ENCODE measurements around the gene SETBP1.
A peak's percentile ranks its signal among the peaks of the same experiment; 100 is the strongest.
"Not testable (repeated sequence)": the region's sequence is repeated elsewhere in the genome, so short reads cannot be mapped to it uniquely, and the experiment has no call there.

SETBP1 gene

DNA sequence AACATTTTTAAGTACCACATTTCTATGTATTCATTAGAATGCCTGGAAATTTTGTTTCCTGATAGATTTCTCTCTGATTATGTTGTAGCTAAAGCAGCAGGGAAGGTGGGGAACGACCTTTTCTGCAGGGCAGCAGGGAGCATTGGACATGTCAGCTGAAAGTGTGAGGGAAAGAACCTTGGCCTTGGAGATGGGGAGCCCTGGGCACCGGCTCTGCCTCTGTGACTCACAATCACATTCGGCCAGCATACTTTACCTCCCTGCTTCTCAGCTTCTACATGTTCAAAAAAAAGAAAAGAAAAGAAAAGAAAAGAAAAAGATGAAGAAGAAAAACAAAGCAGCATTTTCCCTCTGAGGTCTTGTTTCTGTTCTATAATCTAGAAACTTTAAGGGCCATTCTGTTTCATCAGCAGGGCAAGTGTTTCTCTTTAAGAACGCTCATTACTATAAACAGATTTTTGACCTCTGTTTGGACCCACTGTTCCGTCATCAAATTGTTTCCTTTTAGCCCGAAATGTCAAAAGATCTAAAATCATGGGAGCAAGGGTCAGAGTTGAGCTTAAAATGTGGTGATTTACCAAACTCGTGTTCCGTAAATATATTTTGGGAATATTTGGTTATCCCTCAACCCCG is 27.9 kb downstream of the SETBP1 start:
- no peak for DNase-seq

DNA sequence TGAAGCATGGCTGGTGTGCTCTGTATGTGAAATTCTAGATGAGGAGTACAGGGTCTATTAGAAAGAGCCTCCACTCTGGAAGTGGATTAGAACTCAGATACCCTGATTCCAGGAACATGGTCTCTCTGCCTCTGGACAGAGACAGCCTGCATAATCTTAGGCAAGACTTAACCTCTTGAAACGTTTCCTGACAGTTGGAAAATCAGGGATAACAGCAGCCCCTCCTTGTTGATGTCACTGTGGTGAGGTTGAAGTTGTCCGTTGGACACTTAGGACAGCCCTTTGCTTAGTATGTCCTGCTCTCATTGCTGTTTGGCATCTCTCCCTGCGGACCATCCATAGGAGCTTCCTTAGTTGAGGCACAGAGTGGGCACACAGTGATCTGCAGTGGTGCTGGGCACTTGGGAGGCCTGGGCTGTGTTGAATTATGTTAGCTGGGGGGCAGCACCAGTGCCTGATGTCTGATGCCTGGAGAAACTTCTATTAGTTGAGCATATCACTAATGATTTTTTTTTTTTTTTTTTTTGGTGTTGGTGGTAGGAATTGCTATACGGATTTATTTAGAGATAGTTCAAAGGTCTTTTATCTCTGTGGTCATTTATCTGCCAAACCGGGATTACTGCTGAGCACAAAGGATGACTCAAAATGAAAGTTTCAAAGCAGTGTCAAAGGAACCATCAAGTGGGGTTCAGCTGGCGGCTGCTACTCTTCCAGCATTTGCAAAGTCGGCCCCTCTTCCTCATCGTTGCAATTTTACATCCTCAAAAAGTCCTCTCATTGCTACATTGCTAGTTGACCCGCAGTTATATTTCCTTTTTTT is 28.8 kb downstream of the SETBP1 start:
- DNase-seq = no peak

DNA sequence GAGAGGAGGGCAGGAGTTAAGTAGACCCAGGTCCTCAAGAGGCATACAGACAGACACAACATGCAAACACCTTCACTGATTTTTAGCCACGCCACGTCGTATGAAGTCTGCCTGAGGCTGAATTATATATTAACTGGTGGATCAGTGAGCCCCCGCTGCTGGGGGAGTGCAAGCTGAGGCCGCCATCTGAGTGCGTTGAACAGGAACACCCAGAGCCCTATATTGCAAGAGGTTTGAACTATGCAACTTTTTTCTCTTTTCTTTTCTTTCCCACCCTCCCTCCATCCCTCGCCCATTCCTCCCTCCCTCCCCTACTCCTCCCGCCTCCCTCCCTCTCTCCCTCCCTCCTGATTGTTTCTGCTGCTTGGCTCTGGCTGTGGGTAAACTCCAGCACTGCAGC is 30.2 kb downstream of the SETBP1 start:
- no peak for DNase-seq

DNA sequence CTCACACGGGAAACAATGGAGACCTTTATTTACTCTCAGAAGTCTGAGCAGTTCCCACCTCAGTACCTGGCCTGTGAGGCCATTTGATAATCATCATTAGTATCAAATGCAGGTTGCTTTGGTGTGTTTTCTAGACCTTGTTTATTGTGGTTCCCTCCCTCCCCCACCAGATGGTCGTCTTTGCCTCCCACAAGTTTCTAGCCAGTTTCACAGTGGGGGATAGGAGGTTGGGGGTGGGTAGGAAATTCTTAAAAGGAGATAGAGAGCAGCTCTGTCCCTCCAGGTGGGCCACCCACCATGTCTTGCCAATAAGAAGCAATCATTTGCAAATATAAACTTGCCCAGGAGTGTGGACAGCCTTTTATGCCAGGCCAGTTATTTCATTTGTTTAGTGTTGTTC is 31.3 kb downstream of the SETBP1 start:
- DNase-seq = no peak

DNA sequence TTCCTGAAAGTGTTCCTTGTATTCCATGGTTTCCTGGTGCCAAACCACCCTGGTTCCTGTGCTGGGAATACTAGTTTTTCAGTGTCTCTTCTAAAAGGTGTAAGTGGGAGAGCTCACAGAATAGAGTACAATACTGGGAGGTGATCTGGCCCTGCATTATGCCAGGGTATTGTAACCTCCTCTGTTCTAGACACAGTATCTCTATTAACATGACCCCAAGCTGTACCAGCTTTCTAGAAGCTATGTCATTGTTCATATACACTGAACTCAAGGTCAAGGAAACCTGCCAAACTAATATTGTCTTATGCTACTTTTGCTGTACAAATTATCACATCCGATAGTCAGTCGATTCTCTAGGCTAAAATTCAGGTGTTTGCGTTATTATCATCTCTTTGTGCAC is 32.7 kb downstream of the SETBP1 start:
- DNase-seq = no peak

DNA sequence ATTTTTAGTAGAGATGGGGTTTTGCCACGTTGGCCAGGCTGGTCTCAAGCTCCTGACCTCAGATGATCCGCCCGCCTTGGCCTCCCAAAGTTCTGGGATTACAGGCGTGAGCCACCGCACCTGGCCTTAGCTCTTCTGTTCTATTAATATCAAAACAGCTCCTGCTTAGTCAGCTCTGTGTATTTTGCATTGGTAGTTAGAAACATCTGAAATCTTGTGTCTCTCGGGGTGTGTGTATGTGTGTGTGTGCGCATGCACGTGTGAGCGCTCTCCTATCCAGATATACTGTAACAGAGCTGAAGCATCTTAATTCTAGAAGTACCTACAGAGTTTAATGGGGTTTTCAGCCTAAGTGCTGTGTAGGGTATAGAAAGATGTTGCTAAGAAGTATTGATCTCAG is 33.7 kb downstream of the SETBP1 start:
- no peak for DNase-seq

DNA sequence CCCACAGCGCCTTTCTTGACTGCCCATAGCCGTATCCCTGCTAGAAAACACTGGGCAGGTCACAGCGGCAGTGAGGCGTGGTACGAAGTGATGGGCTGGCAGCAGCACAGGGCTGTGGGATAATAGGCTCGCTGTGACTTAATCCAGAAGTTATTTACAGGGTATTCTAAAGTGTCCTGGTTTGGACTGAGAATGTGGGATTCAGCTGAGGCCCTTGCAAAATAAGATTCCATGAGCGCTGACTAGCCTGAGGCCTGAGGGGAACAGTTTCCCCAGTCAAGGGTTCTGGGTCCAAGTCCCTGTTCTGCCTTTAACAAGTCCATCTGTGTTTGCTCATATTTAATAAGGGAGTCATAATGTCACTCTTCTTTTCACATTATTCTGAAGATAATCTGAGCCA is 34.6 kb downstream of the SETBP1 start:
- DNase-seq = no peak

DNA sequence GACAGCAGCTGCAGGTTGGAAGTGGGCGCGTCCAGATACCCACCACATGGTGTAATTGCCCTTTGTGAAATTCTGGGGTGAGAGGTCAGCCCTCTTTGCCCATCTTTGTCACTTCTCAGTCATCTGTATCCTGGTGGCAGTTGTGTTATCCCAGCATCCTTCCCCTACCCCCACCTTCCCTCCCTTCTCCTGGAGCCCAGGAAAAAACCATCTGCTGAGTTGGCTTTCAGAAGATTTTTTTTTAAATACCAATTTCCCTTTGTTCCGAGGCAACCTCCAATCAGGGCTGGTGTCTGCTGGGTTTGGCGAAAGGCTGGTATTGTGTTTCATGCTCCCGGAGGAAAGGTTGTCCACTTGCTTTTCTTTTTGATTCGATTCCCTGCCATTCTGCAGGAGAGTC is 35.2 kb downstream of the SETBP1 start:
- DNase-seq = no peak

DNA sequence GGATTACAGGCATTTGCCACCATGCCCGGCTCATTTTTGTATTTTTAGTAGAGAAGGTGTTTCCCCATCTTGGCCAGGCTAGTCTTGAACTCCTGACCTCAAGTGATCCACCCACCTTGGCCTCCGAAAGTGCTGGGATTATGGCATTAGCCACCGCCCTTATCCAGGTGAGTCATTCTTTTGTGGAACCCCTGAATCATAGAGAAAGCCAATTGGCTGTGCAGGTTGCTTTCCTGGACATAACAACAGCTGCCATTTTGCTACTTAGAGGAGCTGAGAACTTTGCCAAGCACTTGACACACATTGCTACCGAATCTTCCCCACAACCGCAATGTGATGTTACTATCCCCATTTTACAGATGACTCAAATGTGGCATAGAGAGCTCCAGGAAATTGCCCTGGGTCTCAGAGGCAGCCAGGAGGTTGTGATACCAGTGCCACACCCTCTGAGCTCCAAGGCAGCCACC is 36.0 kb downstream of the SETBP1 start:
- DNase-seq = no peak

DNA sequence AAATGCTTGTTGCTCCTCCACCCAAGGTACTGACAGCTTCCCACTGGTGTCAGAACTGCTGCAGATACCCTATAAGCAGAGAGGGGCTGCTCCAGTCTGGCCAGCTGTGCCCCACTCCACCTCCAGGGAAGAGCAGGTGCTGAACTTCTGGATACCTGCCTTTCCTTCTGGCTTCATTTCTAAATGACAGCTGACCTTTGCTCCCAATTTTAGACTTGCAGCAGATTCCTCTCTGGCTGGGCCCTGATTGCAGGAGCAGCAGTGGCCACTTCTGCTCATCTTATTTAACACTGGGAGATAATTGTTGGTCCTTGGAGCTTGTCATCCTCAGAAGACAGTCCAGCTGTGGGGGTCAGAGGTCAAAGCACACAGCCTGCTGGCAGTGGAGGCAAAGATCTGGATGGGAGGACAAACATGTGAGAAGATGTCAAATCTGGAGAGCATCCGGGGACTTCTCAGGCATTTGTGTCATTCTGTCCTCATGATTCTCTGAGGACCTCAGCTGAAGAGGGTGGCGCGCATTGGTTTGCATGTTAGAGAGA is 38.9 kb downstream of the SETBP1 start:
- DNase-seq = no peak

DNA sequence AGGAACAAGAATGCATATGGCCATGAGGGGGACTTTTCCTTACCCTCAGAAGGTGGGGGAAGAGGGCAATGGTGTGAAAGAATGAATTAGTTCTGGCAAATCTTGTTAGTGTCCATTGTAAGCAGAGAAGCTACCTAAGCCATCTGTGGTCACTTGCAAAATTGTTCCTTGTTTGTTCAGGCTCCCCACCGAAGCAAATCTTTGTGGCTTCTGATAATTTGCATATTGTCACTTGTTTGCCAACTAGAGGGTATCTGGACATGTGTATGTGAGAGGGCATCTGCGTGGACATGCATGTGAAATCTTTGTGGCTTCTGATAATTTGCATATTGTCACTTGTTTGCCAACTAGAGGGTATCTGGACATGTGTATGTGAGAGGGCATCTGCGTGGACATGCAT is 41.1 kb downstream of the SETBP1 start:
- DNase-seq = not testable (repeated sequence)

DNA sequence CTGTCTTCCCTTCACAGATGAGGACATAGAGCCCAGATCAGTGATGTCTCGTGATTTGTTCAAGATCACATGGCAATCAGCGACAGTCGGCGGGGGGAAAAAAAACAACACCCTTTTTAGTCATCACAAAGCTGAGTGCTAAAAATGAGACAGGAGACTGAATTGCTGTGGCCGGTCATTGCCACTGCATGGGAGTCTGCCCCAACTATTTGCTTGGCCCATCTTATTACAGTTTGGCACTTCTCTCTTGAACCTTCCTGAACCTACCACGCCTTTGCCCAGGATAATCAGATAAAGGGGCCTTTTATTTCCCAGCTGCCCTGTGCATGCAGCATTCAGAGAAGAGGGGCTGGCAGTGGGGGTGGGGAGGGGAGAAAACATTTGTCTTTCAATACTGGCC is 42.7 kb downstream of the SETBP1 start:
- DNase-seq = no peak

DNA sequence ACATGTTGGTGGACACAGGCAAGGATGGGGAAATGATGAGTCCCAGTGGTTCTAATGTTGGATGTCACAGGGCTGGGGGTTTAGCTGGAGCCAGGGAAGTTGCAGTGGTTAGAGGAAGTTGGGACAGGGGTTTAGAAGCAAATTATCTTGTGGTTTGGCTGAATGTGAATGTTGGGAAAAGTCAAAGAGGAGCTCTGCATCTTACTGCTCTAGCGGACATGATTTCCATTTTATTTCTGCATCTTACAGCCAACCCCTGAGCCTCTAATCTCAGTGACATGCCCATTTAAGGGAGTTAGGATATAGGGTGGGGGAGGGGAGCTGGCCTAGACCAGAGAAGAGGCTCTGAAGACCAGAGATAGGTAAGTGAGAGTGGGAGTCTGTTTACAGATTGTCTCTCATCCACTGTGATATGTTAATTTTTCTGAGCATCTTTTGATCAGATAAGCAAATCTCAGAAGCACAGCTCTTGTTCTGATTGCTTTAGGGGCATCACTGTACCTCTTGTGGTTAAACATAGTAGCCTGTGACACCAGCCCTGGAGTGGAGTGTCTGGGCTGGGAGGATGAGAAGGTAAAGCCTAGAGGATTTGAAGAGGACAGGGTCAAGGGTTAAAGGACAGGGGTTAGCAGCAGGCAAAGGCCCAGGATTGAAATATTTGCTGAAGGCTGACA is 43.6 kb downstream of the SETBP1 start:
- DNase-seq = no peak

DNA sequence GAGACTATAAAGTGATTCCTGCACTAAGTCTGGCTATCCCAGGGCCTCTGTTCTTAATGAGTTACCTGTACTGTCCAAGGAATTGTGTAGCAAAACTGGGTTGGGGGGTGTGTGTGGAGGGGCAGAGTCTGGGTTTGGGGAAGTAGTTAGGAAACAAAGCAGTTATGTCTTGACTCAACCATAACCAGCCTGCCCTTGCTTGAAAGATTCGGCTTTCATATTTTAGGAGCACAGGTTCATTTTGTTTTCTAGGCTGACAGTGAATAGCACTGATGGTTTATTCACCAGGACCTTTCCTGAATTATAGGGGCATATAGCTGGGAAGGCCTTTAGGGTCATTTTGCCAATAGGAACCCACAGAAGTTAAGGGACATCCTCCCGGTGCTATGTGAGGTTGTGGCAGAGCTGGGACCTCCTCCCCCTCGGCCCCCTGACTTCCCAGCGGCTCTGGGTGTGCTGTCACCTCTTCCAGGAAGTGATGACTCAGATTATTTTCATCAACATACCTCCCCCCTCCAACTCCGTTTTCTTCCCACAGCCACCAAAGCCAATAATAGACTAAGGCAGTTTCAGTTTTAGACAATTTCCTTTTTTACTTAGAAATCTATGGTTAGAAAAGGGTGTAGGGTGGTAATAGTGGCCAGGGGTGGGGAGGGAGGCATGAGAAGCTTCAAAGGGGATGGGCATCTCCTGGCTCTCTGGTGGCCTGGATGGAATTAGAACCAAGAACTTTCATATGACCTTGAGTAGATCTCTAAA is 44.8 kb downstream of the SETBP1 start:
- no peak for DNase-seq

DNA sequence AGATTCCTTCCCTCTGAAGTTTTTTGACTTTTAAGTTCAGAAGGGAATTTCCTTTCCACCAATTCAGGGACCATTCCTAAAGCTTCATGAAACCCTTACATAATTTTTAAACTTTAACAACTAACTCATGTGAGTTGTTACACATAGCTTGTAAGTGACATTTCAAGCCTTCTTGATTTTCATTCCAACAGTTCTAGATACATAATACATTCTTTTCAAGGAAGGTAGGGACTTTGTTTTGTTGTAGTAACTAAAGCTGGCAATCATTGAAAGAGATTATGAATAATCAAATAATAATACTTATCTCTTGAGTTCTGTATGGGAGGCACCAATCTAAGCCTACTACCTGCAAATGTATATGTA is 45.4 kb downstream of the SETBP1 start:
- DNase-seq = no peak

DNA sequence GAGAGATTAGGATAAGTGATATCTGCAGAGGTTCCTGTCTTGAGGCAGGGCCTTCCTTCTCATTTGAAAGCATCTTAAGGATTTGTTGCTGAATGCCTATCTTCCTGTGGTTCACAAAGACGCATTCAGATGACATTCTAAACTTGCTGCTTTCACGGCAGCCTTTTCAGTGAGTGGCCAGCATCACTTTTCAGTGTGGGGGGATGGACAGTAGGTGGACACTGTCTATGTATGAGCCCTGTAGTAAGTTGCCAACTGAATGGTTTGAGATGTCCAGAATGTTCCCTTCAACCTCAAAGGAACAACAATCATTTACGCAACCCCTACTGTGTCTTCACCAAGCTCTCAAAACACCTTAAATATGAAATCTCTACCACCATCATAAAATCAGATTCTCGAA is 46.6 kb downstream of the SETBP1 start:
- DNase-seq = no peak

DNA sequence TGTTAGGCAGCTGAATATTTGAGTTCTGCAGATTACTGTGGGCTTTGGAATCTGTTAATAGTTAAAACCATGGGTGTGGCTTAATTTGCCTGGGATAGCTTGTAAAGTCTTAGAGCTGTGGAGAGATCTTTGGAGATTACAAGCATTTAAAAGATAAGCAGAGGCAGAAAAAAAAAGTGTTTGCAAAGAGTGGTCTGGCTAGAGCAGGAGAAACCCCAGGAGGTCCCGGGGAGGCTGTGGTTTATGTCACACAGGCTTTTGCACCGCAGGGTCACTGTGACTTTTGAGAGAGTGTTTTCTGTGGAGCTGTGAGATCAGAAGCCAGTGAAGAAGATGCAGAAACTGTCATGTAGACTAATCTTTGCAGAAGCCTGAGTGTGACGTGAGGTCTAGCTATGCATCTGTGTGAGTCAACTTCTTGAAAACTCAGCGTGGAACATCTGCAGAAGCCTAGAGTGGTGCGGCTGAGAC is 49.0 kb downstream of the SETBP1 start:
- DNase-seq = no peak

DNA sequence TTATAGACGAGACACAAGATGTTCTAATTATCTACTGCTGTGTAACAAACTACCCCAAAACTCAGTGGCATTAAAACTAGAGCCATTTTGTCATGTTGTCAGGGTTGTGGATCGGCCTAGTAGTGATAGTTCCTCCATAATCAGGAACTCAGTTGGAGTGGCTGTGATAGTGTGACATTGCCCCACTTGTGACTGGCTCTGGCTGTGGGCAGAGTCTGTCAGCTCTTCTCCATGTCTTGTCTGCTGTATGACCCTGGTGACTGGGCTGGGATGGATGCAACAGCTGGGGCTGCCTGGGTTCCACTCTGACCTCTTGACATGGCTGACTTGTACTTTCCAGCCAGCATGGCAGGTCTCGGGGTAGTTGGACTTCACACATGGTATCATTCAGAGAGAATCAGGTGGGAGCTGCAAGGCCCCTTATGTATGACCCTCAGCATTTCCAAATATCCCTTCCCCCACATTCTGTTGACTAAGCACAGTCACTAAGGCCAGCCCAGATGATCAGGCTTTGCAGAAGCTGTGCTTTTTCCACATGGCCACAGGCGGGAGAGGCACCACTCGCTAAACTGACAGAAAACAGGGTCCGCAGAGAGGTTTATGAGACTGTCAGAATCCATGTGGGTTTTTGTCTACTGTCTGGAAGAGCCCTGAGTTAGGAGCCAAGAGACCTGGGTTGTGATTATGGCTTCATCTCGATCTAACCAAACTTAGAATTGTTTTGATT is 50.3 kb downstream of the SETBP1 start:
- DNase-seq = no peak

DNA sequence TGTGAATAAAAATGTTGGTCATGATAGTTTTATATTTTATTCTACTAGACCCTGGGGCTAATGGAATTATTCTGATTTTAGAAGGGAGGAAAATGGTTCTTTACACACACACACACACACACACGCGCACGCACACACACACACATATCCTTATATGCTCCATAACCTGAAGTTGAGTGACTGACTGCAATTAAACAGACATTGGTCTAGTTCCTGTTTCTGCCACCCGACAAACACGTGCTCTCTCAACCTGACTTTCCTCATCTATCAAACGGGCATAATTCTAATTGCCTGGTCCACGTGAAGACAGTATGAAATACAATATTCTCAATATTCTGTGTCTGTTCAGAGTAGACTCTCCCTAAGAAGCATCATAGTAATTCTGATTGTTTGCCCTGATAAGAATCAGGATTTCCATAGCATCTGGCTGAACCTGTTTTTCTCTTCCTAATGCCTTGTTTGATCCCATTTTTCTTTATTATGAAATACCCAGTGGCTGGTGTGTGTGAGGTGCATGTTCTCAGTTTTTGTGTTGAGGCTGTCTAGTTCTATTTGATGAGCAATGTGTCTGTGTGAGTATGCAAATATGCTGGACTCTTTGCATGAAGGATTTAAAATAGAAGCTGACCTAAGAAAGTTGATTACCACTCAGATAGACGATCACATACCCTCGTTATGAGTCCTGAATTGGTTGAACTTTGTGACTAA is 51.0 kb downstream of the SETBP1 start:
- no peak for DNase-seq

DNA sequence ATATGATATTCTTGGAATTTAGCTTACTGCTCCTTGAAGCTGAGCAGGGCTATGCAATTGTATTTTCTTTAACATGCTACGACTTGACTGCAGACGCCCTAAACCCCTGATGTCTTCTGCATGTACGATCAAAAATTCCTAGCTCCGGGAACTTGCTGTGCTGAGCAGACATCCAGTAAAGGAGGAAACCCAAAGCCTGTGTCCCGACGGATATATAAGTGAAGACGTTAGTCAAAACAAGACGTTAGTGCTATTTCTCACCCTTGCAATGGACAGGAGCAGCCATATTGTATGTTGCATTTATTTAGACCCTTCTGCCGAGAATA is 51.5 kb downstream of the SETBP1 start:
- no peak for DNase-seq

DNA sequence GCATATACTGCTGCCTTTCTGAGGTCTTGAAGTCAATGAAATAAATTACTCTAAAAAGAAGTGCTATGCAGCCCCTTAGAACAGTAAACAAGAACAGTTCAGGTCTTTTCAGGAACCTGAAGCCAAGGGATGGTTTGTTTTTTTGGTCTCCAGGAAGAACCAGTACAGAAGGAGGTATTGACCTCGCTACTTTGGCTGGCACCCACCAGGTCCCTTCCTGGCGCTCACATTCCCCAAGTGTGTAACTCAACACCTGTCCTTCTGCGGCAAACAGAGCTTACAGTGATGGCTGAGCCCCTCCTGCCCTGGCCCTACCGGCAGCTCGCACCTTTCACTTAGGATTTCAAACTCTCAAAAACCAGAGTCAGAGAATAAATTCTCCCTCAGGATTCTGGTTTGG is 51.9 kb downstream of the SETBP1 start:
- DNase-seq = peak; percentile 42
